ENCODE measurements around the gene CCL22.
"Not testable (repeated sequence)": the region's sequence is repeated elsewhere in the genome, so short reads cannot be mapped to it uniquely, and the experiment has no call there.

The CCL22 gene

DNA sequence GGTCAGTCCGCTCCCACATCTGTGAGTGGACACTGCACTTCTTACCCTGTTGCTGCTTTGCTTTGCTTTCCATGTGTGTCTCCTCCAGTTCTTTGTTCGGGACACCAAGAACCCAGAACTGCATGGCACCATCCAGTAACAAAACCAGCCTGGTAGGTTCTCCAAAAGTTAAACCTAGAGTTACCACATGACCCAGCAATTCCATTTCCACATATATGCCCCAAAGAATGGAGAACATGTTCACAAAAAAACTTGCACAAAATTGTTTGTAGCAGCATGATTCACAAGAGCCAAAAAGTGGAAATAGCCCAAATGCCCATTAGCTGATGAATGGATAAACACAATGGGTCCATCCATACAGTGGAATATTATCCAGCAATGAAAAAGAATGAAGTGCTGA lies 10.3 kb upstream of the CCL22 start:
- DNase-seq: no peak

DNA sequence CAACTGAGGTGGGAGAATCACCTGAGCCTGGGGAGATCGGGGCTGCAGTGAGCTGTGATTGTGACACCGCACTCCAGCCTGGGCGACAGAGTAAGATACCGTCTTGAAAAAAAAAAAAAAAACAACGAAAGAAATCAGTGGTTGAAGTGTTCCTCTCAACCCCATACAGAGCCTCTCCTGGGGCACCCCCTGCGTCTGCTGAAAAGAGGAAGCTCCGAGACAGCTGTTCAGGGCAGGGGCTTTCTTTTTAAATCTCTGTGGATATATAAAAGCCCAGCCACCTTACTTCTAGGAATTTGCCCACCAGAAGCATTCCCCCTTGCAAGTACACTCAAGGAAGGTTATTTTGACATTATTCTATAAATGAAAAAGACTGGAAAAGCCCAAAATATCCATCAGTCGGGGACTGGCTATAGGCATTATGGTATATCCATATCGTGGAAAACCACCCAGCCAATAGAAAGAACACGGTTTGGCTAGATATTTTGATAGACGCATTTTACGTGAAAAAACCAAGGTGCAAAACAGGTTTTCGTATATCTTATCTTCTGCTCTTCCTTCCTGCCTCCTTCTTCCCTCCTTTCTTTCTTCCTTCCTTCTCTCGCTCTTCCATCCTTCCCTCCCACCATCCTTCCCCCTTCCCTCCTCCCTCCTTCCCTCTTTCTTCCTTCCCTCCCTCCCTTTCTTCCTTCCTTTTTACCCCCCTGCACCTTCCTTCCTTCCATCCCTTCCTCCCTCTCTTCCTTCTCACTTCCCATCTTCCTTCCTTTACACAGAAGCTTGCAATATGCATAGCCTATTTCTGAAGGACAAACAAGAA lies 9.2 kb upstream of the CCL22 start:
- peak; percentile 6 to 69 for DNase-seq

DNA sequence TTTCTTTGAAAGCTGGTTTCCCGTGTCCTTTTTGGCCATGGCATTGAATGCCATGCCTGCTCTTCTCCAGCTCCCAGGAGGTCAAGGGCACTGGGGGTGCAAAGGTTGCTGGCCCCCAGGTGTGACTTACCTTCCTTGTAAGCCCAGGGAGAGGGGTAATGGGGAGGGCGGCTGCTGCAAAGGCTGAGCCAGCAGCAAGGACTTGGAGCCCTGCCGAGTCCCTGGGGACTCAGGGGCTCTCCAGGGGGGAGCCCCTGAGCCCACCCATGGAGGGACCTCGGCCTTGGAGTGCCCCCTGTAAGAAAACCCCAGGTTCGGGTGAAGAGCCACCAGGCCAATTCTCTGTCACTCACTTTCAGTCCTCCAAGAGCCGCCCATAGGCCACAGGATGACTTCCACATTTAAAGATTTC lies 5.9 kb upstream of the CCL22 start:
- DNase-seq: no peak

DNA sequence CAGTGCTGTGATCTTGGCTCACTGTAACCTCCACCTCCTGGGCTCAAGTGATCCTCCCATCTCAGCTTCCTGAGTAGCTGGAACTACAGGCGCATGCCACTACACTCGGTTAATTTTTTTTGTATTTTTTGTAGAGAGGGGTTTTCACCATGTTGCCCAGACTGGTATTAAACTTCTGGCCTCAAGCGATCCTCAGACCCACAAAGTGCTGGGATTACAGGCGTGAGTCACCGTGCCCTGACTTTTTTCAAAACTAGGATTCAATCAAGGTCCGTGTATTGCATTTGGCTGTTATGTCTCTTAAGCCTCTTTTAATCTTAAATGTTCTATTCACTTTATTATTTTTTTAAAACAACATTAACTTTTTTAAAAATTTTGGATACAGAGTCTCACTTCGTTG lies 4.3 kb upstream of the CCL22 start:
- no peak for DNase-seq

DNA sequence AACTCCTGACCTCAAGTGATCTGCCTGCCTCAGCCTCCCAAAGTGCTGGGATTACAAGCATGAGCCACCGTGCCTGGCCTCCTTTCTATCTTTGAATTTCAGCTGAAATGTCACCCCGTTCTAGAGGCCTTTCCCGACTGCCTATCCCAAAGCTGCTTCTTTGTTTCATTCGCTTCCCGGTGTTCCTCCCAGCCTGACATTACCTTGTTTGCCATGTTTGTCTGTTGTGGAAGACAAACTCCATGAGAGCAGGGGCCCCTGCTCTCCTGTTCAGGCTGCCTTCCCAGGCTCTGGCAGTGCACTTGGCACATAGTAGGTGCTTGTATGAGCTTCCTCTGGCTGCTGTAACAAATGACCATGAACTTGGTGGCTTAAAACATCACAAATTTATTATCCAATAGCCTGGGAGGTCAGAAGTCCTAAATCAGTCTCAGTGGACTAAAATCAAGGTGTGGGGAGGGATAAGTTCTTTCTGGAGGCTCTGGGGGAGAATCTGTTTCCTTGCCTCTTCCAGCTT lies 2.6 kb upstream of the CCL22 start:
- DNase-seq: no peak

DNA sequence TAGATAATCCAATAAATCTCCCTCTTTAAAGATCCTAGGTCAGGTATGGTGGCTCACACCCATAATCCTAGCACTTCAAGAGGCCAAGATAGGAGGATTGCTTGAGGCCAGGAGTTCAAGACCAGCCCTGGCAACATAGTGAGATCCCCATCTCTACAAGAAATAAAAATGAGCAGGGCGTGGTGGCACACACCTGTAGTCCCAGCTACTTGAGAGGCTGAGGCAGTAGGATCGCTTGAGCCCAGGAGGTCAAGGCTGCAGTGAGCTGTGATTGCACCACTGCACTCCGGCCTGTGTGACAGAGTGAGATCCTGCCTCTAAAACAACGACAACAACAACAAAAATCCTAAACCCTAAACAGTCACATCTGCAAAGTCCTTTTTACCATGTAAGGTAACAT lies 2.0 kb upstream of the CCL22 start:
- DNase-seq: no peak

DNA sequence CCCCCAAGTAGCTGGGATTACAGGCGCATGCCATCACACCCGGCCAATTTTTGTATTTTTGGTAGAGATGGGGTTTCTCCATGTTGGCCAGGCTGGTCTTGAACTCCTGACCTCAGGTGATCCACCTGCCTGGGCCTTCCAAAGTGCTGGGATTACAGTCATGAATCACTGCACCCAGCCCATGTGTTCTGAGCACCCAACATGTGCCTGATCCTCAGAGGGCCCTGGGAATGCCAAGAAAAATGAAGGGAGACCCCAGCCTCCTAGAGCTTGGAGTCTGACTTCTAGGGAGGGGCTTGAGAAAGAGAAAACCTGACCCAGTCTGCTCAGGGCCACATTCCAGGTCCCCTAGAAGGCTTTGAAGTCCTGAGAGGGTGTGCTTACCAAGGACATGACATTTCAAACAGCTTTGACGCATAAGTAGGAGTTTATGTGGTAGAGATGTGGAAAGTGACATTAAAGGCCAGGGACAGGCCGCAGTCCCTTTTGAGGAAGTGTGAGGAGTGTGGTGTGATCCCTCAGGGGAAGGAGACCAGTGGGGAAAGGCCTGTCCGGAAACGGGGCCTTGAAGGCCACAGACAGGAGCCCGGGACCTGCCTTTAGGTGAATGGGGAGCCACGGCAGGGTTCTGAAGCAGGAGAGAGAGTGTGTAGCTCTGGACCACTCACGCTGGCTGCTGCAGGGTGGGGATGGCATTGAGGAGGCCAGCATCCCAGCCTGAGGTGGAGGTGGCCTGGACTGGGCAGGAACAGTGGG lies 1.1 kb upstream of the CCL22 start:
- no peak for DNase-seq

DNA sequence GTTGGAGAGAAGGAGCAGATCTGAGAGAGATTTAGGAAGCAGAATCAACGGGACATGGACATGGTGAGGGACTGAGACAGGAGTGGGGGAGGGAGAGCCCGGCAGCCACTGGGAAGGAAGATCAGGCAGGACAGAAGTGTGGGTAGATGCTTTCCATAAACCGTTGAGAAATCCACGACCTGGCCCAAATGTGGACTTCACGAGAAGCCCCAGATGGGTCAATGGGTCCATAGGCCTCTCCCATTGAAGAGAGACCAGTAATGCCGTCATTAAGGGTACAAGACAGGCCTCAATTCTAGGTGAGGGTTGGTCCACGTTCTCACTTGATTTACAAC lies 530 bp upstream of the CCL22 start:
- DNase-seq: no peak

DNA sequence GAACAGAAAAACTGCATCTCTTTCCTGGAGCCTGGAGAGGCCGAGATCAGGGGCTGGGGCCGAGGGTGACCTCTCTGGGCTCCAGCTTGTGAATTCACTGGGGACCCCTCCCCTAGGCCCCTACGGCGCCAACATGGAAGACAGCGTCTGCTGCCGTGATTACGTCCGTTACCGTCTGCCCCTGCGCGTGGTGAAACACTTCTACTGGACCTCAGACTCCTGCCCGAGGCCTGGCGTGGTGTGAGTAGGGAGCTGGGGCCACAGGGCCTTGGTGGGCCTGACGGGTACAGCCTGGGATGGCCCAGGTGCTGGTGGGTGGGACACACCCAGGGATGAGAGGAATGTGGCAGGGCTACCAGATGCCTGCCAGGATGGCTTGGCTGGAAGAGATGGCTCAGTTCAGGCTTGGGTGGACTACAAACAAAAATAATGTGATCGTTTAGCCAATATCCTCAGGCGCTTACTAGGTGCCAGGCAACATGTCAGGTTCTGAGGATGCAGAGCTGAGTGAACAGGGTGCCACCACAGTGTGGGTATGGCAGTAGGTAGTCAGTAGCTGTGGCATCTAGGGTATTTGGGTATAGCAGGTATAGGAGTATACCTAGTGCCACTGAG lies 1.8 kb downstream of the CCL22 start:
- DNase-seq: no peak

DNA sequence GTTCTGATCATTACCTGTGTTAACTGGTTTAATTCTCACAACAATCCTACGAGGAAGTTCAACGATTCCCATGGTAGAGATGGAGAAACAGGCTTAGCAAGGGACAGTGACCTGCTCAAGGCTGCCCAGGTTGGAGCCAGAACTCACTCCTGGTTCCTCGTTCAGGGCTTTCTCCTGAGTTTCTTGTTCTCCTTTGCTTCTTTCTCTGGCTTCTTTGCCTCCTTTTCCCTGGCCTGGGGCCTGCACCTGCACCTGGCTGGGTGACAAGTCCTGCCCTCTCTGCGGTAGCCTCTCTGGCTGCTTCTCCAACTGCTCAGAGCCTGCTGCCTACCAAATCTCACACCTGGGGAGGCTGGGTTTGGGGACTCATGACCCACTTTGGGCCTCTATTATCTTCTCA lies 2.8 kb downstream of the CCL22 start:
- no peak for DNase-seq

DNA sequence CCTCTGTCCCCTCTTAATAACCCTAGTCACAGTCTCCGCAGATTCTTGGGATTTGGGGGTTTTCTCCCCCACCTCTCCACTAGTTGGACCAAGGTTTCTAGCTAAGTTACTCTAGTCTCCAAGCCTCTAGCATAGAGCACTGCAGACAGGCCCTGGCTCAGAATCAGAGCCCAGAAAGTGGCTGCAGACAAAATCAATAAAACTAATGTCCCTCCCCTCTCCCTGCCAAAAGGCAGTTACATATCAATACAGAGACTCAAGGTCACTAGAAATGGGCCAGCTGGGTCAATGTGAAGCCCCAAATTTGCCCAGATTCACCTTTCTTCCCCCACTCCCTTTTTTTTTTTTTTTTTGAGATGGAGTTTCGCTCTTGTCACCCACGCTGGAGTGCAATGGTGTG lies 5.6 kb downstream of the CCL22 start:
- no peak for DNase-seq

DNA sequence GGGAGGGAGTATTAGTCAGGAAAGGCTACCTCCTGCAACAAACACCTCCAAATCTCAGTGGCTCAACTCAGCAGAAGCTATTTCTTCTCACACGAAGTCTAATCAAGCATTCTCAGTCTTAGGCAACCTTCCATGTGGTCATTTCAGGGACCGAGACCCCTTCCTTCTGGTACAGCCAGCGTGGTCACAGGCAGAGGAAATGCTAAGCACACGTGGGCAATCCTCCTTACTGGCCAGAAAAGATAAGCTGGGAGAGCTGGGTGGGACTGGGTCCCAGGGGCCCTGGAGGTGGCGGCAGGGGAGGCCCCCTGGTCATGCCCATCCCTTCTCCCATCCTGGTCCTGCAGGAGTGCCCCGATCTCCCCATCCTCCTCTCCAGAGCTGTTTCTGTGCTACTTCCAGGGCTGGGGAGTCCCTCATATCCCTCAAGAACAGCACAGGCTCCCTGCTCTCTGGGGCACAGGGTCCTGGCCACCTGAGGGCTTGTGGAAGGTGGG lies 8.0 kb downstream of the CCL22 start:
- DNase-seq: no peak

DNA sequence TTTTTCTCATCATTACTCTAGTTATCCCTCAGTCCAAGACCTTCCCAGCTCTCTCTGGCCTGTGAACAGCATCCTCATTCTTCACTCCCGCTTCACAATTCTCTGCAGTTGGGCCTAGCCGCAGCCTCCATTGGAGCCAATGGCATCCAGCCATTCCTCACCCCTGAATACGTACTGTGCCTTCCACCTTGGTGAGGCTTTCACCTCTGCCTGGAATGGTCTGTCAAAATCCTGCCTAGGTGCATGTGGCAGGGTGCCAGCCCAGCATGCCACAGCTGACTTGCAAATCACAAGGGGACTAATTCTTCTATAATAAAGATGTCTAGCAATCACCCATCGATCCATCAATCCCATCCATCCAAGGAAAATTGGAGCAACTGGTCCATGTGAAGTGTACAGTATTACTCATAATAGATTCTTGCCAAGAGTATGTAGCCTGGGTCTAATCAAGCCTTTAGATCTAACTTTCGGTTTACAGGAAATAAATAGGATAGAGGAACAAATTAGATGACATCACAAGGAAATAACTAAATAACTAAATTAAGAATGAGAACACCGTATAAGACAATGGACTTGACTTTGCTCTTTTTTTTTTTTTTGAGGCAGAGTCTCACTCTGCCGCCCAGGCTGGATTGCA lies 8.7 kb downstream of the CCL22 start:
- DNase-seq: no peak

DNA sequence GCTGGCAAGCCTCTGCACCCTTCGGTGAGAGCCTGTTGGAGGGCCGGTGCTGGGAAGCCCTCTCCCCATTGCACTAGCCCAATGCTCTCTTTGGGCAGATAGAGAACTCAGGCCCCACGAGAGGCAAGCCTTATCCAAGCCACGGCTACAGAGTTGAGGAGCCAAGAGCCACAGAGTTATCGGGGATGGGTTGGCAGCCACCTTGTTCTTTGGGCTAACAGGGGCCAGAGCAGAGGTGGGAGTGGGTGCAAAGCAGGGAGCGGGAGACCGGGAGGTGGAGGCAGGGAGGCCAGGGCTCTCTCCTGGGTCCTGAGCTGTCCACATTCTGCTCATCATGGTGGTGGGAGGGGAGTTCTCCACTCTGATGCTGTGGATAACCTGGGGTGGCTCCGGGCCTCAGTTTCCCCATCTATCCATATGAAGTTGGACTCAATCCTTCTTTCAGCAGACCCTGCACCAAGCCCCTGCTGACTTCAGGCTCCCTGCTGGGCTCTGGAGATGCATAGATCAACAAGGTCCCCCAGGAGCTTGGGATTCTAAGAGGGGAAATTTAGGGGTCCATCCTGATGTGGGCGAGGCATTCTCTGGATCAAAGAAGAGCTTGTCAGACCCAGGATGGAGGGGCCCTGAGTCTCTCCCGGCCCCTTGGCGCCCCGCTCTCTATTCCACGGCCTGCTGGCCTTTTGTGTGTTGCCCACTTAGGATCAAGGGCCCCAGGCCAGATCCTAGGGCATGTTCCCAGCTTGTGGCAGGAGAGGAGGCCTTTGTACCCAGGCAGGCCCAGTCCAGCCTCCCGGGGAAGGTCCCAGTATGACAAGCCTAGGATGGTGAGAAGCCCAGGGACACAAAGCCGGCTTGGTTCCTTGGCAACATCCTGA lies 13.2 kb downstream of the CCL22 start:
- no peak for DNase-seq

DNA sequence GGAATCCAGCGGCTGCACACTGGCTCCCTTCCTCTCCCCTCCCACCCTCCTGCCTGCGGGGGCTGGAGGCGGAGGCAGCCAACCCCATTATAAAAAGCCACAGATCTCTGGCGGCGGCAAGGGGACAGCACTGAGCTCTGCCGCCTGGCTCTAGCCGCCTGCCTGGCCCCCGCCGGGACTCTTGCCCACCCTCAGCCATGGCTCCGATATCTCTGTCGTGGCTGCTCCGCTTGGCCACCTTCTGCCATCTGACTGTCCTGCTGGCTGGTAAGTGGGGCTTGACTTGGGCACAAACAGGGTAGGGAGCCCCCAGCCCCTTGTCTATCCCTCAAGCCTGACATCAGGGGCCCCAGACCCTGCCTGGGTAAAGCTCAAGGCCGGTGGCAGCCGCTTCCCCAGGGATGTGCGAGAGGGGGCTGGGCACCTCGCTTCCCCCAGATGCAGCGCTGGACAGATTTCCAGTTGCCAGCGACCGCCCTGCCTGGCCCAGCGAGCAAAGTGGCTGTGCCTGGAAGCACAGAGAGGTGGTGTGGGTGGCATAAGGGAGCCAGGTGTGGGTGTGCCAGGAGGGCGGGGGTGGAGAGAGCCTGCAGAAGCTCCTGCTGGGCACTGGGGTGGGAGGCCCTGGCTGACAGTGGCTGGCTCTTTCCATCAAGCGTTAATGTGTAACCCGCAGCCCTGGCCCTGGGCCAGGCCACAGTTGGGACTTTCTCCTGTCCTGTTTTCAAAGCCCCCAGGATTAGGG lies 14.0 kb downstream of the CCL22 start, which contains the start of gene CX3CL1:
TSS of gene CX3CL1 (plus strand) at position 119 of the 745 bp plus-strand sequence. CDS start at position 198, 79 bp downstream.
- no peak for DNase-seq

DNA sequence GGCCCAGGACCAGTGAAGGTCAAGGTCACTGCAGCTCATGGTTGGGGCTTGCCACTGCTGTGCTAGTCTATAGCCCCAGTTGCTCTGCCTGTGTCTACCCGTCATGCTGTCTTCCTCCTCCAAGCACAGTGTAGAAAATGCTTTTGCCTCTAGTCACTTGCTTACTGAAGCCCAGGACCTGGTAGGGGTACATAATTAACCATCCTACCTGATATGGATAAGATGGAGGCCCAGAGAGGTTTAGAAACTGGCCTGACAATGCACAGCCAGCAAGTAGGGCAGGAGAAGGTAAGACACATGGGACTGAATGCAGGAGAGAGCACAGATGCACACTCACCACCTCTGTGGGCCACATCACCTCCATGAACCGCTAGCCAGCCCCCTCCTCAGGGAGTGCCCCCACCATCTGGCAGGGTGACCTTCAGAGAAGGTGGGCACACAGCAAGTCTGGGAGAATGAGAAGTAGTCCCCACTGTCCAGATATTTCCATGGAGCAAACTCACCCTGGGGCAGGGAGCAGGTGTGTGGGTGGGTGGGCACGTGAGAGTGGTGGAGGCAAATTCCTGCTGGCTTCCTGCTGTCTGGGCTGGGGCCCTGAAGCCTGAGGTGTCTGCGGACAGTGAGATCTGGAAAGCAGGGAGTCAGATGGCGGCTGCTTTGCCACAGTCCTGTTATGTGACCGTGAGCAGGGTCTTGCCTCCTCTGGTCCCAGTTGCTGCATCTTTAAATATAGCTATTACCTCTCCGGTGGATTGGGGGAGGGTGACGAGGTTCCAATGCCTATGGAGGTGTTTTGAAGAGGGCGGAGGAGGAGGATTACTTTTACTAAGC lies 14.7 kb downstream of the CCL22 start:
- no peak for DNase-seq

DNA sequence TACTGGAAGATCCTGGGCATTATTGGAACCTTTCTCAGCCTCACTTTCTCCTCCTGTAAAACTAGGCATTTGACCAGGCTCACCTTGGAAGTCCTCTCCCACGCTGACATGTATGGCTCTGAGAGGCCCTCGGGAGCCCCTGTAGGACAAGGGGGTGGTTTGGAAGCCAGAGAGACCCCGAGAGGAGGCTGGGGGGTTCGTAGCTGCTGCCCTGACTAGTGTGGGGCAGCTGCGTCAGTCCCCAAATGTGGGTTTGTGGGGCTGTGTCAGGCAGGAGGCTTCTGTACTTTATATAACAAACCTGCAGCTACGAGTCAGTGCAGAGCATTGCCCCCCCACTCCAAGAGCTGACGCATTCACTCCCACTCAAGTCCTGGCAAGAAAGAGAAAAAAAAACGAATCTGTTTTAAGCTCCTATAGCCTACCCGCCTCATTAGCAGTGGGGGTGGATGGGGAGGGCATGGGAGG lies 15.5 kb downstream of the CCL22 start:
- DNase-seq: no peak

DNA sequence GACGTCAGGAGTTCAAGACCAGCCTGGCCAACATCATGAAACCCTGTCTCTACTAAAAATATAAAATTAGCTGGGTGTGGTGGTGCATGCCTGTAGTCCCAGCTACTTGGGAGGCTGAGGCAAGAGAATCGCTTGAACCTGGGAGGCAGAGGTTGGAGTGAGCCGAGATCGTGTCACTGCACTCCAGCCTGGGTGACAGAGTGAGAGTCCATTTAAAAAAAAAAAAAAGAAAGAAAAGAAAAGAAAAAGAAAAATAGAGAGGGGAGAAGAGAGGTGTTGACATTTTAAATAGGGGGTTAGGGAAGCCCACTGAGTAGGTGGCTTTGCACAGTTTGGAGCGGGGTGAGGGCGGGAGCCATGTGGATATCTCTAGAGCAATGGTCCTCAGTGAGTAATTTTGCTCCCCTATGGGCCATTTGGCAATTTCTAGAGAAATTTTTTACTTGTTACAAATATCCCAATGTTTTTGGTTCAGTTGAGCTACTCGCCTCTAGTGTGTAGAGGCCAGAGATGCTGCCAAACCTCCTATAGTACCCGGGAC lies 16.4 kb downstream of the CCL22 start:
- not testable (repeated sequence) for DNase-seq

DNA sequence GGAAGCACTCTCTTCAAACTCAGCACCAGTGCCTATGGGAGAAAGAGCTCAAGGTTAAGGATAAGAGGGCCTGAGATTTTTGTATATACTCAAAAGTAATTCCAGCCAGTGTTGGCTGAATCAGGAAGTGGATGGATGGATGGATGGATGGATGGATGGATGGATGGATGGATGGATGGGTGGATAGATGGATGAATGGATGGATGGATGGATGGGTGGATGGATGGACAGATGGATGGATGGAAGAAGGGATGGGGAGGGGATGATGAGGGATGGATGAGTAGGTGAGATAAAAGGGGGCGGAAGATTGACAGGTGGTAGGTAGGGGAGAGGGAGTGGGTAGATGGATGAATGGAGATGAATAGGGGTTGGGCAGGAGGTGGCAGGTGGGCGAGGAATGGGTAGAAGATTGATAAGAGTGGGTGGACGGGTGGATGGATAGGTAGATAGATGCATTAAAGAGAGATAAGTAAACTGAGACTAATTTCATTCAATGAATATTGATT lies 17.8 kb downstream of the CCL22 start:
- no peak for DNase-seq

Data from CD4-positive, alpha-beta T cell treated with Interferon alpha-2 for 1 hour (primary cell).